Neural cell (in vitro differentiated cells): Measurements from ENCODE around the gene MAGI2. TPM values are rescaled to one million over a fixed set of nuclear protein-coding genes. Genes with fewer than 3 reads are reported as not detected.

ENCODE experiments used
- H2AFZ ChIP-seq: fragments of 200-600, 300-800 bp; sonication (generic), shearing (Covaris generic); 2 replicates; pipeline ENCODE4 v1.6.0; 2014; ENCODE audit warnings: low read depth, mild to moderate bottlenecking, antibody characterized with exemption, low read length, moderate library complexity
- H3F3A ChIP-seq: fragments of 200-600 bp; shearing (Covaris generic); 2 replicates; pipeline ENCODE4 v1.6.1; 2016; ENCODE audit warnings: mild to moderate bottlenecking, moderate library complexity, mixed read lengths, antibody characterized with exemption, low read length; ENCODE audit not compliant: insufficient read depth, poor library complexity, severe bottlenecking
- H3K27ac ChIP-seq: fragments of 200-600, 300-800 bp; sonication (generic), shearing (Covaris generic); 2 replicates; pipeline ENCODE4 v1.5.1; 2014; ENCODE audit warnings: mild to moderate bottlenecking, low read length, moderate library complexity
- H3K27me3 ChIP-seq: fragments of 300-800, 200-600 bp; sonication (generic), shearing (Covaris generic); 2 replicates; pipeline ENCODE4 v1.6.0; 2014; ENCODE audit warnings: mild to moderate bottlenecking, low read depth, low read length, moderate library complexity; ENCODE audit not compliant: insufficient read depth
- H3K36me3 ChIP-seq: fragments of 300-800, 200-600 bp; sonication (generic), shearing (Covaris generic); 2 replicates; pipeline ENCODE4 v1.5.1; 2014; ENCODE audit warnings: mild to moderate bottlenecking, antibody characterized with exemption, low read length, moderate library complexity; ENCODE audit not compliant: insufficient read depth
- H3K4me2 ChIP-seq: fragments of 300-800, 200-600 bp; sonication (generic), shearing (Covaris generic); 2 replicates; pipeline ENCODE4 v1.6.0; 2014; ENCODE audit warnings: mild to moderate bottlenecking, low read length
- H3K4me3 ChIP-seq: fragments of 300-800, 200-600 bp; sonication (generic), shearing (Covaris generic); 2 replicates; pipeline ENCODE4 v1.5.1; 2014; ENCODE audit warnings: mild to moderate bottlenecking, low read length, moderate library complexity
- H3K79me2 ChIP-seq: fragments of 200-600 bp; shearing (Covaris generic); replicated peaks from 2 replicates; pipeline ENCODE4 v1.6.0; 2014; ENCODE audit warnings: mild to moderate bottlenecking, low read length, moderate library complexity; ENCODE audit not compliant: insufficient read depth
- H3K9ac ChIP-seq: fragments of 300-800, 200-600 bp; sonication (generic), shearing (Covaris generic); 2 replicates; pipeline ENCODE4 v1.6.1; 2016; ENCODE audit warnings: mild to moderate bottlenecking, low read length, mixed read lengths
- H3K9me2 ChIP-seq: fragments of 200-600 bp; shearing (Covaris generic); 2 replicates; pipeline ENCODE4 v1.6.1; 2016; ENCODE audit warnings: mild to moderate bottlenecking, low read length, mixed read lengths; ENCODE audit not compliant: insufficient read depth
- H3K9me3 ChIP-seq: fragments of 200-600, 300-800 bp; sonication (generic), shearing (Covaris generic); 2 replicates; pipeline ENCODE4 v1.6.1; 2016; ENCODE audit warnings: mild to moderate bottlenecking, mixed run types, low read length, moderate library complexity, mixed read lengths
- H4K20me1 ChIP-seq: fragments of 200-600 bp; shearing (Covaris generic); 2 replicates; pipeline ENCODE4 v1.6.1; 2016; ENCODE audit warnings: mild to moderate bottlenecking, mixed run types; ENCODE audit not compliant: insufficient read depth
- CTCF ChIP-seq: fragments of 450-650 bp; IDR thresholded peaks from 2 replicates; pipeline ENCODE4 v1.5.1; 2014; ENCODE audit warnings: antibody characterized with exemption, mild to moderate bottlenecking, moderate library complexity; ENCODE audit not compliant: poor library complexity, severe bottlenecking
- EP300 ChIP-seq: fragments of 450-650 bp; conservative IDR thresholded peaks from 2 replicates; pipeline ENCODE4 v1.6.1; 2014; ENCODE audit warnings: antibody characterized with exemption, mild to moderate bottlenecking, moderate library complexity; ENCODE audit not compliant: poor library complexity, severe bottlenecking
- EZH2 ChIP-seq: fragments of 200-600, 300-800 bp; shearing (Covaris generic), sonication (generic); IDR thresholded peaks from 2 replicates; pipeline ENCODE4 v1.6.1; 2014; ENCODE audit warnings: antibody characterized with exemption, low read length, borderline replicate concordance, mild to moderate bottlenecking; ENCODE audit not compliant: insufficient read depth, poor library complexity, severe bottlenecking
- MXI1 ChIP-seq: fragments of 450-650 bp; conservative IDR thresholded peaks from 2 replicates; pipeline ENCODE4 v1.6.1; 2014; ENCODE audit warnings: antibody characterized with exemption, mild to moderate bottlenecking; ENCODE audit not compliant: poor library complexity, severe bottlenecking
- POLR2AphosphoS5 ChIP-seq: IDR thresholded peaks from 2 replicates; pipeline ENCODE4 v1.6.1; 2012
- RAD21 ChIP-seq: fragments of 450-650 bp; conservative IDR thresholded peaks from 2 replicates; pipeline ENCODE4 v1.6.1; 2014; ENCODE audit warnings: antibody characterized with exemption, mild to moderate bottlenecking, moderate library complexity
- SMC3 ChIP-seq: fragments of 450-650 bp; conservative IDR thresholded peaks from 2 replicates; pipeline ENCODE4 v1.6.1; 2014; ENCODE audit warnings: antibody characterized with exemption, mild to moderate bottlenecking, moderate library complexity; ENCODE audit not compliant: poor library complexity
- TAF1 ChIP-seq: IDR thresholded peaks from 2 replicates; pipeline ENCODE4 v1.6.1; 2012; ENCODE audit warnings: low read depth
- polyA plus RNA-seq: library from polyadenylated mRNA; depleted of rRNA; stranded (reverse); fragments of >200 nt; gene quantifications from 2 replicates; pipeline ENCODE4 v1.2.3, GENCODE V29; 2014
- TF ChIP-seq, protein P1 (sequence below): IDR thresholded peaks from 2 replicates; pipeline ENCODE4 v1.6.1; 2012; ENCODE audit warnings: borderline replicate concordance

MAGI2 gene
- polyA plus RNA-seq, 1 donor from 2014 or later = 19.3 TPM

- Histone ChIP-seq H3K4me2 (no peak overlapping the region), H4K20me1 (no peaks in the 10 kb centered on the region), H3K9me3 (no peaks in the 10 kb centered on the region), H3F3A (no peaks in the 10 kb centered on the region), H3K79me2 (no peaks in the 10 kb centered on the region), H3K27ac (no peak overlapping the region), H3K9ac (no peak overlapping the region), H3K4me3 (no peak overlapping the region), H3K9me2 (no peaks in the 10 kb centered on the region), H3K27me3 (no peaks in the 10 kb centered on the region), H2AFZ (no peak overlapping the region), H3K36me3 (no peaks in the 10 kb centered on the region)
- TF ChIP-seq EZH2 = no peak
- TF ChIP-seq POLR2AphosphoS5 = no peak
- TF ChIP-seq RAD21 = no peak
- TF ChIP-seq, protein P1, sequence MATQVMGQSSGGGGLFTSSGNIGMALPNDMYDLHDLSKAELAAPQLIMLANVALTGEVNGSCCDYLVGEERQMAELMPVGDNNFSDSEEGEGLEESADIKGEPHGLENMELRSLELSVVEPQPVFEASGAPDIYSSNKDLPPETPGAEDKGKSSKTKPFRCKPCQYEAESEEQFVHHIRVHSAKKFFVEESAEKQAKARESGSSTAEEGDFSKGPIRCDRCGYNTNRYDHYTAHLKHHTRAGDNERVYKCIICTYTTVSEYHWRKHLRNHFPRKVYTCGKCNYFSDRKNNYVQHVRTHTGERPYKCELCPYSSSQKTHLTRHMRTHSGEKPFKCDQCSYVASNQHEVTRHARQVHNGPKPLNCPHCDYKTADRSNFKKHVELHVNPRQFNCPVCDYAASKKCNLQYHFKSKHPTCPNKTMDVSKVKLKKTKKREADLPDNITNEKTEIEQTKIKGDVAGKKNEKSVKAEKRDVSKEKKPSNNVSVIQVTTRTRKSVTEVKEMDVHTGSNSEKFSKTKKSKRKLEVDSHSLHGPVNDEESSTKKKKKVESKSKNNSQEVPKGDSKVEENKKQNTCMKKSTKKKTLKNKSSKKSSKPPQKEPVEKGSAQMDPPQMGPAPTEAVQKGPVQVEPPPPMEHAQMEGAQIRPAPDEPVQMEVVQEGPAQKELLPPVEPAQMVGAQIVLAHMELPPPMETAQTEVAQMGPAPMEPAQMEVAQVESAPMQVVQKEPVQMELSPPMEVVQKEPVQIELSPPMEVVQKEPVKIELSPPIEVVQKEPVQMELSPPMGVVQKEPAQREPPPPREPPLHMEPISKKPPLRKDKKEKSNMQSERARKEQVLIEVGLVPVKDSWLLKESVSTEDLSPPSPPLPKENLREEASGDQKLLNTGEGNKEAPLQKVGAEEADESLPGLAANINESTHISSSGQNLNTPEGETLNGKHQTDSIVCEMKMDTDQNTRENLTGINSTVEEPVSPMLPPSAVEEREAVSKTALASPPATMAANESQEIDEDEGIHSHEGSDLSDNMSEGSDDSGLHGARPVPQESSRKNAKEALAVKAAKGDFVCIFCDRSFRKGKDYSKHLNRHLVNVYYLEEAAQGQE = no peak
- no peak for TF ChIP-seq CTCF
- TF ChIP-seq SMC3 = no peak
- no peak for TF ChIP-seq MXI1
- TF ChIP-seq TAF1 = no peak
- TF ChIP-seq EP300 = no peak
Measured at GRCh38 chr7:79096361-79096805, 357.1 kb downstream of the MAGI2 start.

GRCh38 chr7:79093421-79093820 lies 360.0 kb downstream of the MAGI2 start:
- TF ChIP-seq MXI1 (no peak), TAF1 (no peak), EP300 (no peak), RAD21 (no peak), EZH2 (no peak), POLR2AphosphoS5 (no peak), SMC3 (no peak), CTCF (no peak)
- TF ChIP-seq, protein P1 = no peak
- no peaks in the 10 kb centered on the region for H3K27me3 ChIP-seq

More at GRCh38 chr7:79093421-79093820, 360.0 kb downstream of the MAGI2 start:
- no peak overlapping the region for H3K9ac ChIP-seq
- H4K20me1 ChIP-seq = no peaks in the 10 kb centered on the region
- H3K9me3 ChIP-seq = no peaks in the 10 kb centered on the region
- no peak overlapping the region for H3K4me2 ChIP-seq
- H3F3A ChIP-seq = no peaks in the 10 kb centered on the region
- H3K9me2 ChIP-seq = no peaks in the 10 kb centered on the region
- no peaks in the 10 kb centered on the region for H3K36me3 ChIP-seq
- H3K4me3 ChIP-seq = no peak overlapping the region
- H3K79me2 ChIP-seq = no peaks in the 10 kb centered on the region
- H3K27ac ChIP-seq = no peak overlapping the region
- H2AFZ ChIP-seq = no peak overlapping the region
